Measurements from ENCODE around the gene CNOT11. TPM values are rescaled to one million over a fixed set of nuclear protein-coding genes. Genes with fewer than 3 reads are reported as not detected.

The CNOT11 gene
- 38.6 to 51.0 TPM (median 42.2 TPM) in 5 replicates for total RNA-seq (2022; extraction: Qiagen RNA extraction; ENCODE audit: low read depth)

GRCh38 chr2:101252408-101253012, at the start of gene CNOT11:
TSS of gene CNOT11 (plus strand) at chr2:101252886. CDS start at chr2:101252965, 79 bp downstream.

GRCh38 chr2:101308432-101309210, 55.9 kb downstream of the CNOT11 start, which contains the start of gene RNF149:
TSS of gene RNF149 (minus strand) at chr2:101308701. CDS start at chr2:101308588, 113 bp downstream.

Other genes with a start within 250 kb of the CNOT11 start
- 39.5 to 53.8 TPM (median 50.6 TPM) in 5 replicates for gene TBC1D8, start 101.5 kb upstream of the CNOT11 start, total RNA-seq (2022; extraction: Qiagen RNA extraction; ENCODE audit: low read depth)
- gene RNF149, start 55.8 kb downstream of the CNOT11 start, total RNA-seq (2022; extraction: Qiagen RNA extraction; ENCODE audit: low read depth) = 26.4 to 44.9 TPM (median 44.6 TPM) in 5 replicates
- 5.5 to 10.0 TPM (median 8.8 TPM) in 5 replicates for gene CREG2, start 134.6 kb downstream of the CNOT11 start, total RNA-seq (2022; extraction: Qiagen RNA extraction; ENCODE audit: low read depth)
- not detected in 5 replicates for gene RFX8, start 222.2 kb downstream of the CNOT11 start, total RNA-seq (2022; extraction: Qiagen RNA extraction; ENCODE audit: low read depth)